CD4-positive, alpha-beta T cell (primary cell): ENCODE data around the gene EMX1. TPM values are rescaled to one million over a fixed set of nuclear protein-coding genes. Genes with fewer than 3 reads are reported as not detected.

Source experiments
- ATAC-seq: fragments of 200-7000 bp; cut with Tn5 transposase; one replicate; pipeline ENCODE4 v1.10.0; 2022; ENCODE audit warnings: mild to moderate bottlenecking; ENCODE audit not compliant: poor library complexity
- CTCF ChIA-PET: fragments of 350-600 bp; sonication (Branson Sonifier 250); formaldehyde crosslinking; loops from one replicate; lab custom pipeline; 2021; ENCODE audit warnings: antibody characterized with exemption, inconsistent platforms; lab: Charles Lee
- POLR2A ChIA-PET: fragments of 350-600 bp; sonication (Branson Sonifier 250); formaldehyde crosslinking; loops from one replicate; lab custom pipeline; 2021; ENCODE audit warnings: antibody characterized with exemption, inconsistent platforms; lab: Charles Lee
- DNase-seq, 14 experiments: peaks; one replicate each; pipeline ENCODE4 v3.0.0-alpha.2; 2013 to 2020; ENCODE audit warnings: mixed read lengths in 2 of 14
- H3K27ac ChIP-seq, 2 donors: one replicate each; pipeline versions ENCODE4 v1.5.1 to v1.7.0; 2013; ENCODE audit warnings: low read length in 2 of 2, low read depth in 1 of 2, mild to moderate bottlenecking in 1 of 2
- H3K27me3 ChIP-seq, 2 experiments: 1 replicate in 1 of 2; 2 replicates in 1 of 2; pipeline versions ENCODE4 v1.6.1 to v1.7.0; 2013; ENCODE audit warnings: low read length in 2 of 2, control low read depth in 1 of 2, mild to moderate bottlenecking in 1 of 2, moderate library complexity in 1 of 2; ENCODE audit not compliant: insufficient read depth in 2 of 2, control insufficient read depth in 1 of 2
- H3K36me3 ChIP-seq: one replicate; pipeline ENCODE4 v1.6.1; 2013; ENCODE audit warnings: low read length, control low read depth; ENCODE audit not compliant: insufficient read depth
- H3K4me1 ChIP-seq: one replicate; pipeline ENCODE4 v1.6.1; 2013; ENCODE audit warnings: low read length, control low read depth; ENCODE audit not compliant: insufficient read depth
- H3K4me3 ChIP-seq: one replicate; pipeline ENCODE4 v1.5.1; 2013; ENCODE audit warnings: mild to moderate bottlenecking, low read length, moderate library complexity
- H3K9me3 ChIP-seq, 2 experiments: 1 replicate in 1 of 2; 2 replicates in 1 of 2; pipeline versions ENCODE4 v1.6.1 to v1.7.0; 2013; ENCODE audit warnings: low read length in 2 of 2, mild to moderate bottlenecking in 2 of 2, control low read depth in 1 of 2, moderate library complexity in 1 of 2; ENCODE audit not compliant: control insufficient read depth in 1 of 2, insufficient read depth in 1 of 2
- H3K27ac Mint-ChIP-seq: one replicate; pipeline ENCODE4 v1.8.0; 2020; ENCODE audit warnings: mixed read lengths
- H3K27me3 Mint-ChIP-seq: one replicate; pipeline ENCODE4 v1.8.0; 2021; ENCODE audit warnings: mixed read lengths
- H3K36me3 Mint-ChIP-seq: one replicate; pipeline ENCODE4 v1.8.0; 2021; ENCODE audit warnings: low read depth, mixed read lengths
- H3K4me1 Mint-ChIP-seq: one replicate; pipeline ENCODE4 v1.8.0; 2021; ENCODE audit warnings: low read depth, mixed read lengths
- H3K4me3 Mint-ChIP-seq: one replicate; pipeline ENCODE4 v1.8.0; 2020; ENCODE audit warnings: mild to moderate bottlenecking, mixed read lengths
- H3K9me3 Mint-ChIP-seq: one replicate; pipeline ENCODE4 v1.8.0; 2020; ENCODE audit warnings: mixed read lengths
- intact Hi-C, 2 experiments: fragments of 100-400 bp; cut with DNase I in 1 of 2; cut with micrococcal nuclease in 1 of 2; formaldehyde crosslinking; loops; one replicate each; pipeline versions ENCODE4 v1.15.1 to v1.9.0; 2023 to 2025; cut with DNase I, micrococcal nuclease
- total RNA-seq, 174 experiments: library from RNA in 2 of 174; stranded (reverse) in 2 of 174; gene quantifications; one replicate each; pipeline ENCODE4 v1.2.3 and lab custom pipeline; 2021 to 2026
- TF ChIP-seq, protein P1 (sequence below): fragments of 200-600 bp; IDR thresholded peaks from one replicate; pipeline ENCODE4 v1.8.0; 2022; ENCODE audit warnings: antibody characterized with exemption, mild to moderate bottlenecking

EMX1 gene
- total RNA-seq, 2 experiments from 2014 or later, result not detected

DNA sequence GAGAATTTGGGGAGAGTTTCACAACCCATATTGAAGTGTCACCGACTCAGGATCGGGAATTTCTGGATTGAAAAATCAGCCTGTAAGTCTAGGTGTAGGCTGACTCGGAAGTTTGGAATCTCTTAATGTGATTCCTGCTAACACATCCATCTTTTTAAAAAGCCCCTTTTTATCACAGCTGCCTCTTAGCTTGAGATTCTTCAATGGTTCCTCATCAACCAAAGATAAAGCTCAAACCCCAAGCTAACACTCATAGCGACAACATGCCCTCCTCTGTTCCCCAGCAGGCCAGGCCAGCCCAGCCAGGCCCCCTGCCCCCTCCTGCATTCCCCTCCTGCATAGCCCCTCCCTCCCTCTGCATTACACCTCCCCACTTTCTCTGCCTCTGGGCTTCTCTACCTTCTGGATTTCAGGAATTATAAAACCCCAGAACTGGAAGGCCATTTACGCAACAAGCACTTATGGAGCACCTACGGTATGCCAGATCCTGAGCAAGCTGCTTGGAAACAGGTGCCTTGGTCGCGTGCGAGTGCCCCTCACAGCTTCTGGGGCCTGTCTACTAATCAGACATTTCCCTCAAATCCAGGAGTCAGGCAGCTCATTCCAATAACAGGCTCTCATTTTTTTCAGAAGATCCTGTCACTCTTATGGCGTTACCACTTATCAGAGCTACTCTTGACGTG is 63.4 kb downstream of the EMX1 start:
- H3K27ac Mint-ChIP-seq, result no peak overlapping the region
- no peaks in the 10 kb centered on the region for H3K4me1 Mint-ChIP-seq
- Histone ChIP-seq H3K4me1 (no peaks in the 10 kb centered on the region), H3K36me3 (no peaks in the 10 kb centered on the region), H3K27ac (no peak overlapping the region), H3K9me3 (no peaks in the 10 kb centered on the region), H3K4me3 (no peak overlapping the region), H3K27me3 (no peaks in the 10 kb centered on the region)
- DNase-seq (no peak), ATAC-seq (no peak)
- ChIA-PET POLR2A (no interaction called here), CTCF (no interaction called here)
- intact Hi-C loops, result no loop called here
- no peaks in the 10 kb centered on the region for H3K27me3 Mint-ChIP-seq
- H3K9me3 Mint-ChIP-seq, result no peaks in the 10 kb centered on the region
- TF ChIP-seq, protein P1, sequence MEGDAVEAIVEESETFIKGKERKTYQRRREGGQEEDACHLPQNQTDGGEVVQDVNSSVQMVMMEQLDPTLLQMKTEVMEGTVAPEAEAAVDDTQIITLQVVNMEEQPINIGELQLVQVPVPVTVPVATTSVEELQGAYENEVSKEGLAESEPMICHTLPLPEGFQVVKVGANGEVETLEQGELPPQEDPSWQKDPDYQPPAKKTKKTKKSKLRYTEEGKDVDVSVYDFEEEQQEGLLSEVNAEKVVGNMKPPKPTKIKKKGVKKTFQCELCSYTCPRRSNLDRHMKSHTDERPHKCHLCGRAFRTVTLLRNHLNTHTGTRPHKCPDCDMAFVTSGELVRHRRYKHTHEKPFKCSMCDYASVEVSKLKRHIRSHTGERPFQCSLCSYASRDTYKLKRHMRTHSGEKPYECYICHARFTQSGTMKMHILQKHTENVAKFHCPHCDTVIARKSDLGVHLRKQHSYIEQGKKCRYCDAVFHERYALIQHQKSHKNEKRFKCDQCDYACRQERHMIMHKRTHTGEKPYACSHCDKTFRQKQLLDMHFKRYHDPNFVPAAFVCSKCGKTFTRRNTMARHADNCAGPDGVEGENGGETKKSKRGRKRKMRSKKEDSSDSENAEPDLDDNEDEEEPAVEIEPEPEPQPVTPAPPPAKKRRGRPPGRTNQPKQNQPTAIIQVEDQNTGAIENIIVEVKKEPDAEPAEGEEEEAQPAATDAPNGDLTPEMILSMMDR, result no peak
- H3K4me3 Mint-ChIP-seq, result no peak overlapping the region
- no peaks in the 10 kb centered on the region for H3K36me3 Mint-ChIP-seq

DNA sequence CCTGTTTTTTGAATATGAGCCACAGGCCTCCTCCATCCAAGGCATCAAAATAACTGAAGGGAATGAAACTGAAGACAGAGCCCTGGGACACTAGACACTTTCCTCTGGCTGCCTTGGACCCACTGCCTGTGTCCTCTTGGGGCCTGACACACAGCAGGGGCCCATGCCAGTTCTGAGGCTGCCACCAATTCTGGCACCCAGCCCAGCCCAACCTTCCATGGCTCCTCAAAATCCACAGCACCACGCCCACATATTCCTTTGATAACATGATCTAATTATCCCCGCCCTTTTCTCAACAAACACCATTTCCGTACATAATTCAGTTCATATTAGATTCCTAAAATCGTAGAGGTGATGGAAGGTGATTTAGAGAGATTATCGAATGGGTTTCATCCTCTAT is 64.2 kb downstream of the EMX1 start:
- DNase-seq (no peak), ATAC-seq (no peak)
- intact Hi-C loops, result no loop called here
- ChIA-PET POLR2A (no interaction called here), CTCF (no interaction called here)
- H3K36me3 ChIP-seq, result no peaks in the 10 kb centered on the region
- H3K9me3 Mint-ChIP-seq, result no peaks in the 10 kb centered on the region
- no peaks in the 10 kb centered on the region for H3K36me3 Mint-ChIP-seq
- no peak overlapping the region for H3K4me3 ChIP-seq
- no peaks in the 10 kb centered on the region for H3K9me3 ChIP-seq
- no peak overlapping the region for H3K4me3 Mint-ChIP-seq
- no peaks in the 10 kb centered on the region for H3K27me3 Mint-ChIP-seq
- no peaks in the 10 kb centered on the region for H3K27me3 ChIP-seq
- no peak overlapping the region for H3K27ac ChIP-seq
- H3K4me1 ChIP-seq, result no peaks in the 10 kb centered on the region
- H3K4me1 Mint-ChIP-seq, result no peaks in the 10 kb centered on the region
- TF ChIP-seq, protein P1, result no peak
- no peak overlapping the region for H3K27ac Mint-ChIP-seq

DNA sequence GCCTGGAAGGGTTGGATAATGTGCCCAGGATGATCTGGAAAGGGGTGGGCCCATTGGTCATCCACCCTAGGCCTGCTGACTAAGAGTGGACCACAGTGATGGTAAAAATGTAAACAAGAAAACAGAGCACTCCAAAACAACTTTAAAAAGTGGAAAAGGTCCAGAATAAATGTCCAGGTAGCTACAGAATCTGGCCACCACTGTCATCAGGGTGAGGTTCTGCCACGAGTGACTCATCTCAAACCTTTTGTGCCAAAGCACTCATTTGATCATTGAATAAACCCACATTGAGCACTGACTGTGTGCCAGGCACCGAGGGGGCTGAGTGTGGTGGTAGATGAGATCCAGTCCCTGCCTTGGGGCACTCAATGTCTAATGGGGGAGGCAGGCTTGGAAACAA is 64.9 kb downstream of the EMX1 start:
- no peaks in the 10 kb centered on the region for H3K27me3 ChIP-seq
- ChIA-PET POLR2A (no interaction called here), CTCF (no interaction called here)
- intact Hi-C loops, result no loop called here
- Mint-ChIP-seq H3K27ac (no peak overlapping the region), H3K4me1 (no peaks in the 10 kb centered on the region), H3K9me3 (no peaks in the 10 kb centered on the region), H3K36me3 (no peaks in the 10 kb centered on the region), H3K27me3 (no peaks in the 10 kb centered on the region), H3K4me3 (no peak overlapping the region)
- DNase-seq (no peak), ATAC-seq (no peak)
- no peaks in the 10 kb centered on the region for H3K4me1 ChIP-seq
- H3K36me3 ChIP-seq, result no peaks in the 10 kb centered on the region
- no peak overlapping the region for H3K27ac ChIP-seq
- TF ChIP-seq, protein P1, result no peak
- H3K4me3 ChIP-seq, result no peak overlapping the region
- no peaks in the 10 kb centered on the region for H3K9me3 ChIP-seq
